Retinal pigment epithelial cell (primary cell): ENCODE data around the gene HCN2.
A peak's percentile ranks its signal among the peaks of the same experiment; 100 is the strongest.
"Not testable (repeated sequence)": the region's sequence is repeated elsewhere in the genome, so short reads cannot be mapped to it uniquely, and the experiment has no call there.

Experiments
- DNase-seq: peaks from one replicate; pipeline ENCODE4 v3.0.0-alpha.2; 2010; ENCODE audit warnings: low read depth
- H3K4me3 ChIP-seq: 2 replicates; pipeline ENCODE4 v1.5.1; 2011; ENCODE audit warnings: mild to moderate bottlenecking, low read length, control low read depth, moderate library complexity
- TF ChIP-seq, protein P1 (sequence below): conservative IDR thresholded peaks from 2 replicates; pipeline ENCODE4 v1.5.1; 2011; ENCODE audit warnings: low read depth, low read length, control low read depth, inconsistent platforms

Gene HCN2

DNA sequence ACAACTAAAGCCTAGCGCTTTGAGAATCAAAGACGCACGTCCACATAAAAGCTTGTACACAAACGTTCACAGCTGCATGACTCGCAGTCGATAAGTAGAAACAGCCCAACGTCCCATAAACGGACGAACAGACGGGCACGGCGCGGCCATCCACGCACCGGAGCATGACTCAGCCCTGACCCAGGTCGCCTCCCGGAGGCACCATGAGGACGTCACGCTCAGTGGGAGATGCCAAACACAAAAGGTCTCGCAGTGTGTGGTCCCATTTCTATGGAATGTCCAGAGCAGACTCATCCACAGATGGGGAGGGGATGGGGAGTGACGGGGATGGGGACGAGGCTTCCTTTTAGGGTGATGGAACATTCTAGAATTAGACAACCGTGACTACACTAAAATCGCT, 34.3 kb downstream of the HCN2 start:
- no peak overlapping the region for H3K4me3 ChIP-seq
- no peak for DNase-seq
- TF ChIP-seq, protein P1, sequence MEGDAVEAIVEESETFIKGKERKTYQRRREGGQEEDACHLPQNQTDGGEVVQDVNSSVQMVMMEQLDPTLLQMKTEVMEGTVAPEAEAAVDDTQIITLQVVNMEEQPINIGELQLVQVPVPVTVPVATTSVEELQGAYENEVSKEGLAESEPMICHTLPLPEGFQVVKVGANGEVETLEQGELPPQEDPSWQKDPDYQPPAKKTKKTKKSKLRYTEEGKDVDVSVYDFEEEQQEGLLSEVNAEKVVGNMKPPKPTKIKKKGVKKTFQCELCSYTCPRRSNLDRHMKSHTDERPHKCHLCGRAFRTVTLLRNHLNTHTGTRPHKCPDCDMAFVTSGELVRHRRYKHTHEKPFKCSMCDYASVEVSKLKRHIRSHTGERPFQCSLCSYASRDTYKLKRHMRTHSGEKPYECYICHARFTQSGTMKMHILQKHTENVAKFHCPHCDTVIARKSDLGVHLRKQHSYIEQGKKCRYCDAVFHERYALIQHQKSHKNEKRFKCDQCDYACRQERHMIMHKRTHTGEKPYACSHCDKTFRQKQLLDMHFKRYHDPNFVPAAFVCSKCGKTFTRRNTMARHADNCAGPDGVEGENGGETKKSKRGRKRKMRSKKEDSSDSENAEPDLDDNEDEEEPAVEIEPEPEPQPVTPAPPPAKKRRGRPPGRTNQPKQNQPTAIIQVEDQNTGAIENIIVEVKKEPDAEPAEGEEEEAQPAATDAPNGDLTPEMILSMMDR: no peak

DNA sequence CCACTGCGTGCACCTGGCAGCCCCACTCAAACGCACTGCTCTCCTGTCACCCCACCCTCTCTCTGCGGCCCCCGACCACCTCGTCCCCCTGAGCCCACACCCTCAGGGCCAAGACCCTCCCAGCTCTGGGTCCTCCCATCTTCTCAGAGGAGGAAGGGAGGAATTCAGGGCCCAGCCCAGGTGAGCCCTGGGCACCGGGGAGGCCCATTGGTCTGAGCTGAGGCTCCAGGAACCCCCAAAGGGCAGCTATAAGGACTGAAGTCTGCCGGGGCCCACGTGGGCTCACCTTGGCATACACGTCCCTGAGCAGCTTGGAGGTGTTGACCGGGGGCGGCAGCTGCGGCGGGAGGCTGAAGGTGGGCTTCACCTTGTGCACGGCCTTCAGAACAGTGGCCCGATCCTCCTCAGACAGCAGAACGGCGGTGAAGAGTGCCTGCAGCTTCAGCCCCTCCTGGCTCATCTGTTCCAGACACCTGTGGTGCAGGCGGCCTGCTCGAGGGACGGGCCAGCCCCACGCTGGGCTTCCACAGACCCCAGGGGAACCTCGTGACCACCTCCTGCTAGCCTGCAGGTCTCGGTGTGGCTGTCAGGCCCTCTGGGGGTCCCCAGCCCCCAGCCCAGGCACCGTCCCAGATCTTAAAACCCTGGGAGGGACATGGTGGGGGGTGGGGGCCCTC, 34.9 kb downstream of the HCN2 start:
- TF ChIP-seq, protein P1: no peak
- H3K4me3 ChIP-seq: no peak overlapping the region
- no peak for DNase-seq

- H3K4me3 ChIP-seq: no peak overlapping the region
- TF ChIP-seq, protein P1: no peak
- DNase-seq: no peak
Measured at GRCh38 chr19:625257-625656, 35.6 kb downstream of the HCN2 start.

- DNase-seq, H3K4me3 ChIP-seq: not testable (repeated sequence)
Measured at GRCh38 chr19:626566-626965, 36.9 kb downstream of the HCN2 start.

GRCh38 chr19:628168-628567, 38.5 kb downstream of the HCN2 start:
- TF ChIP-seq, protein P1: peak; percentile 47
- no peak for DNase-seq
- no peak overlapping the region for H3K4me3 ChIP-seq

DNA sequence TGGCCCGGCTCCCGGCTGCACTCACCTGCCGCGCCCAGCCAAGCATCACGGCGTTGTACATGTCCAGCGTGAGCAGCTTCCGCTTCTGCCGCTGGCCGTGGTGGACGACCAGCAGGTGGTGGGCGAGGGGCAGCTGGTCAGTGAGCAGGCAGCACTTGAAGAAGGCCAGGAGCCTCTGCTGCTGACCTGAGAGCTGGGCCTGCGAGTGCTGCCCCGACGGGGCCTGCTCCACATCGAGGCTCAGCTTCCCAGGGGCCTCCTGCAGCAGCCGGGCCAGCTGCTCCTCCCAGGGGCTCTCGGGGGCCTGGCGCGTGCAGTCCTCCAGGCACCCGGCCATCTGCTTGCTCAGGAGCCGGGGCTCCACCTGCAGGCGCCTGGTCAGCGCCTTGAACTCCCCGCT, 39.8 kb downstream of the HCN2 start:
- H3K4me3 ChIP-seq, DNase-seq: not testable (repeated sequence)

DNA sequence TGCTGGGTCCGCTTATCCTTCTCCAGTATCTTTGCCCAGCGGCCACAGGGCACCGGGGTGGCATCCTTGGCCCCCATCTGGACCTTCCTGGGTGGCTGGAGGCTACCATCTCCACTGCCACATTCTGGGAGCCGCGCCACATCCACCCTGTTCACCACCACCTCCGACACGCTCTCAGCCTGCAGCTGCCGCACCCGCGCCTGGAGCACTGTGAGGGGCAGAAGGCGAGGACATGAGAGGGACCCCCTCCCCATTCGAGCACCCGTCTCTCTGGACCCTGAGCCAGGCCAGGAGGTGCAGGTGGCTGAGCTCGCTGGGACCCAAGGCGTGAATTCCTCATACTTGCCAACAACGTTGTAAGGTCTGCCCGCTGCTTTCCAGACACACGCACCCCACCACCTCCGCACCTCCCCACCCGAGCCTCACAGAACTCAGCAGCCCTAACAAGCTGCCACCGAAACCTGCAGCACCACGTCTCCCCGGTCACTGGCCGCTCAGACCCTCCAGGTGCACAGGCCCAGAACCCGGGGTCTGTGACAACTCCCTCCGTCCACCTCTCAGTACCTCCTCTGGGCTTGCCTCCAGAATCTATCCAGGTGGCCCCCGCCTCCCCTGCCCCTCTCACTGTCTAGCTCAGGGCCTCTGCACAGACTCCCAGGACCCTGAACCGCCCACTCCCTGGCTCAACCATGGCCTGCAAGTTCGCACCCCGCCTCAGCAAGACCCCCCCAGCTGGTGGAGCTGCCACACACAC, 40.5 kb downstream of the HCN2 start:
- H3K4me3 ChIP-seq: no peak overlapping the region
- DNase-seq: no peak
- TF ChIP-seq, protein P1: no peak

DNA sequence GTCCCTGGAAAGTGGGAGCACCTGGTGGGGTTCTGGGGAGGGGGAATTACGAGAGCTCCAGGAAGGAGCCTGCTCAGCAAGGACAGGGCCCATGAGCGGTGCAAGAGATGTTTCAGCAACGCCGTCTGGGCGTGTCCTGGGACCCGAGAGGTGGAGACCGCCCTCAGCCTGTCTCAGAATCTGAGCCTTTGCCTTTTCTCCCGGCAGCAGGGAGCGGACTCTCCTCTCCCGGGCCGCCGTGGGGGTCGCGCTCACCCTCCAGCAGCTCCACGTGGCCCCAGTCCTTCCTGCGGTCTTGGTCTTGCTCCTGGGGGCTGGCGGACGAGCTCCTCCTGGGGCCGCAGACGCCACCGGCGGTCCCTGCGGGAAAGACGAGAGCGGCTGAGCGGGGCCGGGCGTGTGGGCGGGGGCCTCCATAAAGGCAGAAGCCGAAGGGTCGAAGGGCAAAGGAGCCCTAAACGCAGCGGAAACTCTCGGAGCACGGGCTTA, 42.9 kb downstream of the HCN2 start:
- TF ChIP-seq, protein P1: no peak
- no peak for DNase-seq
- H3K4me3 ChIP-seq: peak overlapping the region; percentile 84
